ENCODE data around the gene PCBP3.
"Not testable (repeated sequence)": the region's sequence is repeated elsewhere in the genome, so short reads cannot be mapped to it uniquely, and the experiment has no call there.

Gene PCBP3

GRCh38 chr21:45847870-45848269 is 204.3 kb downstream of the PCBP3 start:
- no peak for DNase-seq (ENCODE audit: extremely low spot score)
- ChIA-PET POLR2A (no interaction called here), CTCF (interaction anchor here (2.3 kb wide), 1 partner anchor 34 kb away, joined by 7 read pairs; no protein-coding TSS in a partner anchor)
- TF ChIP-seq, protein P1, sequence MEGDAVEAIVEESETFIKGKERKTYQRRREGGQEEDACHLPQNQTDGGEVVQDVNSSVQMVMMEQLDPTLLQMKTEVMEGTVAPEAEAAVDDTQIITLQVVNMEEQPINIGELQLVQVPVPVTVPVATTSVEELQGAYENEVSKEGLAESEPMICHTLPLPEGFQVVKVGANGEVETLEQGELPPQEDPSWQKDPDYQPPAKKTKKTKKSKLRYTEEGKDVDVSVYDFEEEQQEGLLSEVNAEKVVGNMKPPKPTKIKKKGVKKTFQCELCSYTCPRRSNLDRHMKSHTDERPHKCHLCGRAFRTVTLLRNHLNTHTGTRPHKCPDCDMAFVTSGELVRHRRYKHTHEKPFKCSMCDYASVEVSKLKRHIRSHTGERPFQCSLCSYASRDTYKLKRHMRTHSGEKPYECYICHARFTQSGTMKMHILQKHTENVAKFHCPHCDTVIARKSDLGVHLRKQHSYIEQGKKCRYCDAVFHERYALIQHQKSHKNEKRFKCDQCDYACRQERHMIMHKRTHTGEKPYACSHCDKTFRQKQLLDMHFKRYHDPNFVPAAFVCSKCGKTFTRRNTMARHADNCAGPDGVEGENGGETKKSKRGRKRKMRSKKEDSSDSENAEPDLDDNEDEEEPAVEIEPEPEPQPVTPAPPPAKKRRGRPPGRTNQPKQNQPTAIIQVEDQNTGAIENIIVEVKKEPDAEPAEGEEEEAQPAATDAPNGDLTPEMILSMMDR (IDR thresholded peaks at IDR 0.05; ENCODE audit: control extremely low read depth, extremely low read depth, low read depth, missing control alignments): no peak

- ChIA-PET POLR2A (no interaction called here), CTCF (interaction anchor here (2.3 kb wide), 1 partner anchor 33 kb away, joined by 7 read pairs; no protein-coding TSS in a partner anchor)
- no peak for DNase-seq (ENCODE audit: extremely low spot score)
- TF ChIP-seq, protein P1 (IDR thresholded peaks at IDR 0.05; ENCODE audit: control extremely low read depth, extremely low read depth, low read depth, missing control alignments): no peak
Observed at GRCh38 chr21:45848331-45848730, 204.8 kb downstream of the PCBP3 start.

- no peak for DNase-seq (ENCODE audit: extremely low spot score)
- TF ChIP-seq, protein P1 (IDR thresholded peaks at IDR 0.05; ENCODE audit: control extremely low read depth, extremely low read depth, low read depth, missing control alignments): no peak
- CTCF ChIA-PET: no interaction called here
- POLR2A ChIA-PET: no interaction called here
Observed at GRCh38 chr21:45848805-45849204, 205.3 kb downstream of the PCBP3 start.

DNA sequence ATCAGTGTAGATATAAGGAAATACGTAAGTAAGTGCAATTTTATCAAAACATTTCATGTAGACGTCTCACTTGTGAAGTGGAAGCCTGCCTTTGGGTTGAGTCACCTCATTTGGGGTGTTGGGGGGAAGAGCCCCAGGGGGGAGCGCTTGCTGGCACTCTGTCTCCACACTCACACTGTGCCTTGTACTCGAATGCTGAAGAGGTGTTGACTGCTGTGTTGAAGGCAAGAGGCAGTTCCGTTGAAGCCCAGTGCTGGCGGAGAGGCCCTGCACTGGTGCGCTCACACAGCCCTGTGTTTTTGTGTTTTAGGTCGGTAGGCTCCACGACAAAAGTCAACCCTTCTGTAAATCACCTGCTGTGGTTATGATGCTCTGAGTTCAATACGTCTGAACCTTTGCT is 206.1 kb downstream of the PCBP3 start:
- POLR2A ChIA-PET: no interaction called here
- TF ChIP-seq, protein P1 (IDR thresholded peaks at IDR 0.05; ENCODE audit: control extremely low read depth, extremely low read depth, low read depth, missing control alignments): no peak
- no peak for DNase-seq (ENCODE audit: extremely low spot score)
- CTCF ChIA-PET: no interaction called here

GRCh38 chr21:45850181-45850580 is 206.7 kb downstream of the PCBP3 start:
- CTCF ChIA-PET: interaction anchor here (1.0 kb wide), 1 partner anchor 20 kb away, joined by 3 read pairs; no protein-coding TSS in a partner anchor
- DNase-seq (ENCODE audit: extremely low spot score): no peak
- TF ChIP-seq, protein P1 (IDR thresholded peaks at IDR 0.05; ENCODE audit: control extremely low read depth, extremely low read depth, low read depth, missing control alignments): no peak
- POLR2A ChIA-PET: no interaction called here

DNA sequence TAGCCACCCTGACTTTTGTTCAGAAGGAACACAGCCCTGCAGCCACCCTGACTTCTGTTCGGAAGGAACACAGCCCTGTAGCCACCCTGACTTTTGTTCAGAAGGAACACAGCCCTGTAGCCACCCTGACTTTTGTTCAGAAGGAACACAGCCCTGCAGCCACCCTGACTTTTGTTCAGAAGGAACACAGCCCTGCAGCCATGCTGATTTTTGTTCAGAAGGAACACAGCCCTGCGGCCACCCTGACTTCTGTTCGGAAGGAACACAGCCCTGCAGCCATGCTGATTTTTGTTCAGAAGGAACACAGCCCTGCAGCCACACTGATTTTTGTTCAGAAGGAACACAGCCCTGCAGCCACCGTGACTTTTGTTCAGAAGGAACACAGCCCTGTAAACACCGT is 208.9 kb downstream of the PCBP3 start:
- CTCF ChIA-PET; POLR2A ChIA-PET; DNase-seq (ENCODE audit: extremely low spot score): not testable (repeated sequence)

DNA sequence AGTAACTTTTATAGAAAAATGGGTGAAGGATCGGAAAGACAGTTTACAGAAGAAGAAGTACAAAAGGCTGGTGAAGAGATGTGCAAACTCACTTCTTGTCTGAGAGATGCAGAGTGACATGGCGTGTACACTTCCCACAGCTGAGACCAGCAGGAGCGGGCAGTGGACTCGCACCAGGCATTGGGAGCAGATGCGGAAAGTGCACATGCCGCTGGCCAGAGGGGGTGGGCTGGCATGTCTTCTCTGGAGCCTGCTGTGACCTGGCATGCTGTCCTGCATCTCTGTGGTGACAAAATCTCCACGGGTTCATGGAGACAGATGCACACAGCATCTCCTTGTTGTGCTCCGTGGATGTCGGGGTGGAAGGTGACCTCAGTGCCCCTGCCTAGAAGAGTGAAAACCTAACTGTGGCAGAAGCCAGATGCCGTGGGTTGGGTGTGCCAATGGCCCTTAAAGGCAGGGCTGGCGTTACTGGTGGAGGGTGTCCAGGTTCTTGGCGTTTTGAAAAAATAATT is 209.4 kb downstream of the PCBP3 start:
- CTCF ChIA-PET: no interaction called here
- DNase-seq (ENCODE audit: extremely low spot score): no peak
- TF ChIP-seq, protein P1 (IDR thresholded peaks at IDR 0.05; ENCODE audit: control extremely low read depth, extremely low read depth, low read depth, missing control alignments): no peak
- POLR2A ChIA-PET: no interaction called here
